Chondrocyte (in vitro differentiated cells): Measurements from ENCODE around the gene TMEM266. TPM values are rescaled to one million over a fixed set of nuclear protein-coding genes. Genes with fewer than 3 reads are reported as not detected.

ENCODE experiments used
- DNase-seq: peaks from one replicate; pipeline ENCODE4 v3.0.0; 2021; ENCODE audit warnings: mixed read lengths, low spot score
- H3K27ac Mint-ChIP-seq: one replicate; pipeline ENCODE4 v1.8.0; 2021; ENCODE audit warnings: mild to moderate bottlenecking, moderate library complexity, mixed read lengths; ENCODE audit not compliant: unreplicated experiment
- H3K27me3 Mint-ChIP-seq: 2 replicates; pipeline ENCODE4 v1.8.0; 2021; ENCODE audit warnings: low read depth, mixed read lengths
- H3K36me3 Mint-ChIP-seq: 2 replicates; pipeline ENCODE4 v1.8.0; 2021; ENCODE audit warnings: low read depth, mixed read lengths
- H3K4me1 Mint-ChIP-seq: 2 replicates; pipeline ENCODE4 v1.8.0; 2021; ENCODE audit warnings: low read depth, mild to moderate bottlenecking, mixed read lengths
- H3K4me3 Mint-ChIP-seq: one replicate; pipeline ENCODE4 v1.8.0; 2021; ENCODE audit warnings: mild to moderate bottlenecking, moderate library complexity, mixed read lengths; ENCODE audit not compliant: unreplicated experiment
- H3K9me3 Mint-ChIP-seq: 2 replicates; pipeline ENCODE4 v1.8.0; 2021; ENCODE audit warnings: low read depth, mixed read lengths
- CTCF ChIP-seq: fragments of 200-600 bp; sonication (generic); IDR thresholded peaks from 2 replicates; pipeline ENCODE4 v1.5.0; 2021; ENCODE audit warnings: antibody characterized with exemption, mild to moderate bottlenecking, moderate library complexity
- total RNA-seq: library from RNA; stranded (reverse); gene quantifications from 3 replicates; pipeline ENCODE4 v1.2.1, GENCODE V29; 2021

TMEM266 gene
- total RNA-seq, 1 donor from 2014 or later = 0.20 TPM

- no peak for DNase-seq
- Mint-ChIP-seq H3K27ac (no peak overlapping the region), H3K9me3 (peaks cover 2% of the 10 kb centered on the region), H3K27me3 (peaks cover 26% of the 10 kb centered on the region), H3K4me3 (no peak overlapping the region), H3K36me3 (peaks cover 3% of the 10 kb centered on the region), H3K4me1 (no peaks in the 10 kb centered on the region)
- peak; percentile 88 for TF ChIP-seq CTCF
Observed at GRCh38 chr15:76139368-76140073, 79.7 kb downstream of the TMEM266 start.

- no peak for TF ChIP-seq CTCF
- Mint-ChIP-seq H3K27ac (no peak overlapping the region), H3K36me3 (peaks cover 3% of the 10 kb centered on the region), H3K27me3 (peaks cover 27% of the 10 kb centered on the region), H3K9me3 (no peaks in the 10 kb centered on the region), H3K4me1 (no peaks in the 10 kb centered on the region), H3K4me3 (no peak overlapping the region)
- no peak for DNase-seq
Observed at GRCh38 chr15:76140074-76140464, 80.3 kb downstream of the TMEM266 start.

GRCh38 chr15:76146812-76147211, 87.0 kb downstream of the TMEM266 start:
- no peaks in the 10 kb centered on the region for H3K9me3 Mint-ChIP-seq
- peaks cover 3% of the 10 kb centered on the region for H3K36me3 Mint-ChIP-seq
- no peak for DNase-seq
- no peak overlapping the region for H3K4me3 Mint-ChIP-seq
- peaks cover 45% of the 10 kb centered on the region for H3K27me3 Mint-ChIP-seq
- H3K27ac Mint-ChIP-seq = no peak overlapping the region
- peaks cover 19% of the 10 kb centered on the region for H3K4me1 Mint-ChIP-seq
- TF ChIP-seq CTCF = no peak

GRCh38 chr15:76147906-76148570, 88.3 kb downstream of the TMEM266 start:
- Mint-ChIP-seq H3K27me3 (peaks cover 40% of the 10 kb centered on the region), H3K9me3 (no peaks in the 10 kb centered on the region), H3K36me3 (peaks cover 1% of the 10 kb centered on the region), H3K27ac (no peak overlapping the region), H3K4me3 (no peak overlapping the region), H3K4me1 (peaks cover 19% of the 10 kb centered on the region)
- TF ChIP-seq CTCF = peak; percentile 98
- no peak for DNase-seq

- Mint-ChIP-seq H3K4me1 (peaks cover 19% of the 10 kb centered on the region), H3K4me3 (no peak overlapping the region), H3K27me3 (peaks cover 28% of the 10 kb centered on the region), H3K36me3 (no peaks in the 10 kb centered on the region), H3K9me3 (no peaks in the 10 kb centered on the region), H3K27ac (no peak overlapping the region)
- no peak for DNase-seq
- no peak for TF ChIP-seq CTCF
Observed at GRCh38 chr15:76149291-76149915, 89.6 kb downstream of the TMEM266 start.
